NB4 (cell line): Measurements from ENCODE around the gene JAZF1.
A peak's percentile ranks its signal among the peaks of the same experiment; 100 is the strongest.

ENCODE experiments used
- DNase-seq: peaks from one replicate; pipeline ENCODE4 v3.0.0; 2010; ENCODE audit warnings: low read depth
- H3K4me3 ChIP-seq: one replicate; pipeline ENCODE4 v1.5.1; 2011; ENCODE audit warnings: mild to moderate bottlenecking, low read depth, low read length, moderate library complexity
- MYC ChIP-seq: IDR thresholded peaks from 2 replicates; pipeline ENCODE4 v1.6.1; 2011; ENCODE audit warnings: low read depth, low read length
- POLR2A ChIP-seq: IDR thresholded peaks from 2 replicates; pipeline ENCODE4 v1.6.1; 2011; ENCODE audit warnings: mild to moderate bottlenecking; ENCODE audit not compliant: insufficient read length; ENCODE audit errors: extremely low read depth
- TF ChIP-seq, protein P1 (sequence below): IDR thresholded peaks from 2 replicates; pipeline ENCODE4 v1.6.1; 2011; ENCODE audit warnings: low read depth, low read length
- TF ChIP-seq, protein P2 (sequence below): IDR thresholded peaks from one replicate; pipeline ENCODE4 v1.5.1; 2012; ENCODE audit warnings: low read depth, low read length

Gene JAZF1

DNA sequence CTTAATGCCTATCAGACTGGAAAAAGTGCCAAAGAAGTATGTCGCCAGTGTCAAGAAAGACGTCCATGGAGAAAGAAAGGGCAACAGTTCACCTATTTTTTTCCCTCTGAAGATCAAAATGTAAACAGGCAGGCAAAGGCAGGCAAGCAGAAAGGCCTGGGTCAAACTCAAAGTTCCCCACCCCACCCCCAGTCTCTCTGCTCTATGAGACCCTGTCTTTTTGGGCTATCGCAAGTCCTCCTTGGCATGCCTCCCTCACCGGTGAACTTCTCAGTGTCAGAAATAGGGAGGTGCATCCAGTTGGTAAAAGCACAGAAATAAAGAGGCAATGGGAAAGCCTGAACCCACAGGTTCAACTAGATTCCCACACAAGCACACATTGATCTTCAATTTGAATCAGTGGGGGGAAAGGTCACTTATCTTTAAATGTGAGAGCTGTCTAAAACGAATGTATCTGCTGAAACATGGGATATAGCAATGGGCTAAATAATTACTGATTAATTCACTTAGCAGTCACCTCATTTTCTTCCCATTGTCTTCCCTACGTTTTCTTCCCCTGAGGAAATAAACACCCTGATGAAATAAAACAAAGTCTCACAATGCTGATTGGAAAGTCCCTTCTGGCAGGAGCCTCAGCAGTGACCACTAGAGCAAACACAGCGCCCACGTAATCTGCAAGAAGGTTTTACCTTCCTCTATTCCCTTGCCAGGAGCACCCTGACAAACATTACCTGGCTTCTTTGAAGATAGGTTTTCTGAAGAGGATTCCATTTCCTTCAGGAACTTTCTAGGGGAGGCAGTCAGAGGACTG, 31.1 kb downstream of the JAZF1 start:
- no peak for DNase-seq
- TF ChIP-seq, protein P1, sequence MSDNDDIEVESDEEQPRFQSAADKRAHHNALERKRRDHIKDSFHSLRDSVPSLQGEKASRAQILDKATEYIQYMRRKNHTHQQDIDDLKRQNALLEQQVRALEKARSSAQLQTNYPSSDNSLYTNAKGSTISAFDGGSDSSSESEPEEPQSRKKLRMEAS, result no peak
- TF ChIP-seq MYC (no peak), POLR2A (no peak)
- TF ChIP-seq, protein P2, sequence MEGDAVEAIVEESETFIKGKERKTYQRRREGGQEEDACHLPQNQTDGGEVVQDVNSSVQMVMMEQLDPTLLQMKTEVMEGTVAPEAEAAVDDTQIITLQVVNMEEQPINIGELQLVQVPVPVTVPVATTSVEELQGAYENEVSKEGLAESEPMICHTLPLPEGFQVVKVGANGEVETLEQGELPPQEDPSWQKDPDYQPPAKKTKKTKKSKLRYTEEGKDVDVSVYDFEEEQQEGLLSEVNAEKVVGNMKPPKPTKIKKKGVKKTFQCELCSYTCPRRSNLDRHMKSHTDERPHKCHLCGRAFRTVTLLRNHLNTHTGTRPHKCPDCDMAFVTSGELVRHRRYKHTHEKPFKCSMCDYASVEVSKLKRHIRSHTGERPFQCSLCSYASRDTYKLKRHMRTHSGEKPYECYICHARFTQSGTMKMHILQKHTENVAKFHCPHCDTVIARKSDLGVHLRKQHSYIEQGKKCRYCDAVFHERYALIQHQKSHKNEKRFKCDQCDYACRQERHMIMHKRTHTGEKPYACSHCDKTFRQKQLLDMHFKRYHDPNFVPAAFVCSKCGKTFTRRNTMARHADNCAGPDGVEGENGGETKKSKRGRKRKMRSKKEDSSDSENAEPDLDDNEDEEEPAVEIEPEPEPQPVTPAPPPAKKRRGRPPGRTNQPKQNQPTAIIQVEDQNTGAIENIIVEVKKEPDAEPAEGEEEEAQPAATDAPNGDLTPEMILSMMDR, result no peak
- H3K4me3 ChIP-seq, result no peak overlapping the region

DNA sequence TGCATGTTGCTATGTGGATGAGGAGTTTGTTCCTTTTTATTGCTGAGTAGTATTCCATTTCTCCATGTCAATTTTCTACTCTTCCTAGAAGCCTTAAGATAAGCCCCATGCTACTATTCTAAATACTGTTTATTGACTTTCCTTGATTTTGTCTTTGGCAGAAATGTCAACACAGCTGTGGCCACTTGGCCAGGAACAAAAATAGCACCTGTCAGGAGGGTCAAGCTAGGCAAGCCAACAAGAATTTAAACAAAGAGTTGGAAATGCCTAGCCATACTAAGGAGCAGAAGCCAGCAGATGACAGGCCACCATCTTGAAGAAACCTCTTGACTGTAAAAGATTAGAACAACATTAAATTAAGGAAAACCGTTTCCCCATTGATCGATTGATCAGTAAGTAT, 34.7 kb downstream of the JAZF1 start:
- DNase-seq, result no peak
- TF ChIP-seq POLR2A, result no peak
- TF ChIP-seq, protein P2, result no peak
- TF ChIP-seq, protein P1, result no peak
- TF ChIP-seq MYC, result no peak
- no peak overlapping the region for H3K4me3 ChIP-seq

DNA sequence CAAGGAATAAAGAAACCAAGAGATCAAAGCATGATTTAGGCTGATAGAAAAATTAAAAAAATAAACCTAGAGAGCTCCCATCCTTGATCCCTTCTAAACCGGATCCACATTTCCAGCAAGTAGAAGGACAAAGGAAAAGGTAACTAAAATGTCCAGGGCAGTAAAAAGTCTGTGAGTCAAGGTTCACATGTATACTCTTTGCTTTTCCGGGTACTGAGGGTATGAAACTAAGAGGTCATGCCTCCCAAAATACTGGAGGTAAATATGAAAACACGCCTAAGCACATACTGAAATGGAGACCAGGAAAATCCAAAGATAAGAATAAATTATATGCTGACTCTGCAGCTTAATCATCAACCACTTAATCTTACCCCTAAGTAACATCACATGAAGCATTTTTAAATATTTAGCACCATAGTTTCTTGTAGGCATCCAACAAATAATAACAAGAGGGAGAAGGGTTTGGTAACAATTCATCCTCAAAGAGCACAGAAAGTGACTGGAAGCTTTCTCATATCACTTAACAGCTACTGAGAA, 35.4 kb downstream of the JAZF1 start:
- DNase-seq, result no peak
- H3K4me3 ChIP-seq, result no peak overlapping the region
- TF ChIP-seq, protein P2, result no peak
- TF ChIP-seq, protein P1, result no peak
- TF ChIP-seq POLR2A (no peak), MYC (no peak)

DNA sequence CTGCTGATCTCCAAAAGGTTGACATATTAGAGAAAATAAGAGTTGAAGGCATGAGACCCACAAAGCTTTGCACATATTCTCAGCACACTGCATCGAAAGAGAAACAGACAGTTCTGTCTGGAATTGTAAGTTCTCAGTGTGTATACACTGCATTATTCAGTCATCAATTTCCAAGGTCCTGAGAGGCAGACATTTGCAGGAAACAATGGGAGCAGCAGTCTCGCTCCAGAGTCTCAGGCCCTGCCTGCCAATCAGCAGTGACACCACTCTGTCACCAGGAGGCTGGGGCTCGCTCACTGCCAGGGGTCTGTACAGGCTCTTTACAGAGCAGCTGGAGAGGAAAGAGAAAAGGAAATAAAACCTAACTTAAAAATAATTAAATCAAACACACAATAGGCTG, 36.3 kb downstream of the JAZF1 start:
- TF ChIP-seq, protein P2, result peak; percentile 9
- TF ChIP-seq, protein P1, result no peak
- no peak for TF ChIP-seq POLR2A
- TF ChIP-seq MYC, result no peak
- H3K4me3 ChIP-seq, result no peak overlapping the region
- no peak for DNase-seq

DNA sequence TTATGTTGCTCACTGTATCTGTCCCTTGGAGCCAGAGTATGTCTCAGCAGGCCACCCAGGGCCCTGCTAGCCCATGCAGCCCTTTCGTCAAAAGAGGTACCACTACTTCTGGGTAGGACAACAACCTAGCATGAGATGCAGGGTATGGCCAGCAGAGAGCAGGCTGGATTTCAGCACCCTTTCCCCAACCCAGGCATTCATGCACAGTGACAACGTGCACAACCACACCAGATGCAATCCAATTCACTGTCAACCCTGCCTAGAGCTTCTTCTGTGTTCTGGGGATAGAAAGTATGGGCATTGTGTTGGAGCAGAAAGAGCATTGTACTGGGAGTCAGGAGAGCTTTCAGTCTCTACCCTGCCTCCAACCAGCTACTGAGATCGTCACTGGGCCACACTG, 37.9 kb downstream of the JAZF1 start:
- DNase-seq, result peak; percentile 49
- H3K4me3 ChIP-seq, result no peak overlapping the region
- TF ChIP-seq, protein P1, result no peak
- TF ChIP-seq MYC (no peak), POLR2A (no peak)
- TF ChIP-seq, protein P2, result peak; percentile 34
